Astrocyte of the spinal cord (primary cell): ENCODE results near the gene UBE3D.

Experiments
- DNase-seq: peaks from one replicate; pipeline ENCODE4 v3.0.0; 2011; ENCODE audit warnings: low read depth, low spot score
- H3K4me3 ChIP-seq: 2 replicates; pipeline ENCODE4 v1.5.1; 2011; ENCODE audit warnings: low read depth, mild to moderate bottlenecking, low read length, moderate library complexity
- in situ Hi-C: cut with HindIII; loops from 2 replicates; pipeline ENCODE4 v1.10.0; 2017; ENCODE audit warnings: low sequenced_read_pairs
- TF ChIP-seq, protein P1 (sequence below): IDR thresholded peaks from 2 replicates; pipeline ENCODE4 v1.5.1; 2012; ENCODE audit warnings: low read depth, mild to moderate bottlenecking, low read length, inconsistent platforms

The UBE3D gene, protein sequence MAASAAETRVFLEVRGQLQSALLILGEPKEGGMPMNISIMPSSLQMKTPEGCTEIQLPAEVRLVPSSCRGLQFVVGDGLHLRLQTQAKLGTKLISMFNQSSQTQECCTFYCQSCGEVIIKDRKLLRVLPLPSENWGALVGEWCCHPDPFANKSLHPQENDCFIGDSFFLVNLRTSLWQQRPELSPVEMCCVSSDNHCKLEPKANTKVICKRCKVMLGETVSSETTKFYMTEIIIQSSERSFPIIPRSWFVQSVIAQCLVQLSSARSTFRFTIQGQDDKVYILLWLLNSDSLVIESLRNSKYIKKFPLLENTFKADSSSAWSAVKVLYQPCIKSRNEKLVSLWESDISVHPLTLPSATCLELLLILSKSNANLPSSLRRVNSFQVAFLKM

DNA sequence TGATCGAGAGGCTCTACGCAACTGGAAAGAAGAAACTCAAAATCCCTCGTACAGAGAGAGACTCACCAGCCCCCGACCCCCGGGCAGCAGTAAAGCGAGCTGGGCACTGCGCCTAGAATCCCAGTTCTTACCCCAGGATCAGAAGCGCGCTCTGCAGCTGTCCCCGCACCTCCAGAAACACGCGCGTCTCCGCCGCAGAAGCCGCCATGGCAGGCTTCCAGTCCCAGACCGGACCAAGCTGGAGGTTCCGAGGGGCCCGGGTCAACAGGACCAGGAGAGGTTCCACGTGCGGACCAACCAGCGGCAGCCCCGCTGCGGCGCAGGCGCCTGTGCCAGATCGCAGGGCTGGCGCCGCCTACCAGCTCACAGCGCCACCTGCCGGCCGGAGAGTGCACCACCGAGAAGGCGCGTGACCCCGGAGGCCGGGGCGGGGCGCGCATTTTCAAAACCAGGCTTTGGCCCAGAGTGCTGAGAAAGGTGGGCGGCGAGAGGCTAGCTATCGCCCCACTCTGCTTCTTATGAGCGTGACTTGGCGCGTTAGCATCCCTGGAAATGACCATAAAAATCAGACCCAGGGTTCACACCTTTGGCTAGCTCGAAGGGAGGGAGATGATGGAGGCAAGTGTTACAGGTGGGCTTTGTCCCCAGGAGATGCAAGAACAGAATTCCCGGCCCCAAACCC, at the start of gene UBE3D:
UBE3D (minus strand) TSS at position 331 of the 682 bp plus-strand sequence; CDS start at position 208, 123 bp downstream.
- TF ChIP-seq, protein P1, sequence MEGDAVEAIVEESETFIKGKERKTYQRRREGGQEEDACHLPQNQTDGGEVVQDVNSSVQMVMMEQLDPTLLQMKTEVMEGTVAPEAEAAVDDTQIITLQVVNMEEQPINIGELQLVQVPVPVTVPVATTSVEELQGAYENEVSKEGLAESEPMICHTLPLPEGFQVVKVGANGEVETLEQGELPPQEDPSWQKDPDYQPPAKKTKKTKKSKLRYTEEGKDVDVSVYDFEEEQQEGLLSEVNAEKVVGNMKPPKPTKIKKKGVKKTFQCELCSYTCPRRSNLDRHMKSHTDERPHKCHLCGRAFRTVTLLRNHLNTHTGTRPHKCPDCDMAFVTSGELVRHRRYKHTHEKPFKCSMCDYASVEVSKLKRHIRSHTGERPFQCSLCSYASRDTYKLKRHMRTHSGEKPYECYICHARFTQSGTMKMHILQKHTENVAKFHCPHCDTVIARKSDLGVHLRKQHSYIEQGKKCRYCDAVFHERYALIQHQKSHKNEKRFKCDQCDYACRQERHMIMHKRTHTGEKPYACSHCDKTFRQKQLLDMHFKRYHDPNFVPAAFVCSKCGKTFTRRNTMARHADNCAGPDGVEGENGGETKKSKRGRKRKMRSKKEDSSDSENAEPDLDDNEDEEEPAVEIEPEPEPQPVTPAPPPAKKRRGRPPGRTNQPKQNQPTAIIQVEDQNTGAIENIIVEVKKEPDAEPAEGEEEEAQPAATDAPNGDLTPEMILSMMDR = peak; percentile 87
- peak within 1 kb of the TSS; percentile 87 for H3K4me3 ChIP-seq
- peak; percentile 74 for DNase-seq
- in situ Hi-C loops = no loop called here

GRCh38 chr6:83114164-83114563, 48.5 kb upstream of the UBE3D start:
- in situ Hi-C loops = no loop called here
- no peak overlapping the region for H3K4me3 ChIP-seq
- no peak for DNase-seq
- TF ChIP-seq, protein P1 = no peak

GRCh38 chr6:83113258-83113657, 47.6 kb upstream of the UBE3D start:
- H3K4me3 ChIP-seq = no peak overlapping the region
- TF ChIP-seq, protein P1 = no peak
- no peak for DNase-seq
- in situ Hi-C loops = no loop called here

DNA sequence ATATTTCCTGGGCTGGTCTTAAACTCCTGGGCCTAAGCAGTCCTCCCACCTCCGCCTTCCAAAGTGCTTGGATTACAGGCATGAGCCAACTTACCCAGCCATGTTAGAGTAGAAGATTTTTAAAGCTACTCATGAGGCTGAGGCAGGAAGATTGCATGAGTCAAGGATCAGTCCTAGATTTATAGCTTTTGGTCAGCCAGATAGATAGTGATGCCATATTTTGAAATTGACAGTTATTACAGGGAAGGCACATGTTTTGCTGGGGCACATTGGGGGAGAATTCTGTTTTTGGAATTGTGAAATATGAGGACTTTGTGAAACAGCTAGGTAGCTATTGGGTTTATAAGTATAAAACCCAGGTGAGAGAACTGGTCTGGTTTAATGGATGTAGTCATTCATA, 42.7 kb upstream of the UBE3D start:
- no peak for DNase-seq
- TF ChIP-seq, protein P1 = no peak
- in situ Hi-C loops = no loop called here
- H3K4me3 ChIP-seq = no peak overlapping the region

GRCh38 chr6:83098589-83098988, 32.9 kb upstream of the UBE3D start:
- in situ Hi-C loops = no loop called here
- H3K4me3 ChIP-seq = no peak overlapping the region
- TF ChIP-seq, protein P1 = no peak
- no peak for DNase-seq

DNA sequence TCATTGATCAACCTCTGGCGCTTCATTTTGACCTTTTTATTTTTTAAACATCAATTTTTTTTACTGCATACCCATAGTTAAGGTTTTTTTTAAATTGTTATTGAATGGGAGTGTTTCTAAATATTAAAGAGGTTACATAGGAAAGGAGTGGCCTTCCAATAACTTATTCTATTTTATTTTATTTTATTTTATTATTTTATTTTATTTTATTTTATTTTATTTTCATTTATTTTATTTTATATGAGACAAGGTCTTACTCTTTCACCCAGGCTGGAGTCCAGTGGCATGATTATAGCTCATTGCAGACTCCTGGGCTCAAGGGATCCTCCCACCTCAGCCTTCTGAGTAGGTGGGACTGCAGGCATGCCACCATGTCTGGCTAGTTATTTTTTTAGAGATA, 32.0 kb upstream of the UBE3D start:
- no peak overlapping the region for H3K4me3 ChIP-seq
- TF ChIP-seq, protein P1 = no peak
- no peak for DNase-seq
- in situ Hi-C loops = no loop called here
